HCT116 (cell line): ENCODE results near the gene CTLA4. TPM values are rescaled to one million over a fixed set of nuclear protein-coding genes. Genes with fewer than 3 reads are reported as not detected.

ENCODE experiments used
- ATAC-seq: fragments of 200-7000 bp; cut with Tn5 transposase; 2 replicates; pipeline ENCODE4 v1.9.1; 2020; ENCODE audit warnings: mild to moderate bottlenecking, moderate library complexity
- BruUV-seq: library from RNA; stranded (reverse); fragments of 400-500 nt; replicated peaks from 2 replicates; lab custom pipeline; 2021; lab: Mats Ljungman, UMichigan
- CTCF ChIA-PET: fragments of 300-600 bp; sonication (Branson Sonifier 250); formaldehyde crosslinking; loops from one replicate; lab custom pipeline; 2021; ENCODE audit warnings: antibody characterized with exemption; lab: Charles Lee
- POLR2A ChIA-PET: fragments of 300-600, 350-600 bp; sonication (Branson Sonifier 250); formaldehyde crosslinking; loops from one replicate; lab custom pipeline; 2021; ENCODE audit warnings: antibody characterized with exemption; lab: Charles Lee
- RAD21 ChIA-PET, 2 experiments: fragments of 300-600 bp; sonication (Branson Sonifier 250); formaldehyde crosslinking; loops; one replicate each; lab custom pipeline; 2023; ENCODE audit warnings: low total read pairs in 2 of 2; ENCODE audit not compliant: uncharacterized antibody in 2 of 2, unreplicated experiment in 2 of 2, low non-redundant PET in 1 of 2; lab: Charles Lee
- DNase-seq: peaks from one replicate; pipeline ENCODE4 v3.0.0-alpha.2; 2010; ENCODE audit warnings: low read depth, low spot score
- H2AFZ ChIP-seq: fragments of 200-600 bp; shearing (Covaris generic), sonication (generic); 2 replicates; pipeline ENCODE4 v1.6.1; 2017; ENCODE audit warnings: low read depth, mixed run types, mixed read lengths, antibody characterized with exemption, low read length; ENCODE audit not compliant: poor library complexity, severe bottlenecking
- H3K27ac ChIP-seq: 2 replicates; pipeline ENCODE4 v1.5.1; 2012; ENCODE audit warnings: low read depth, low read length
- H3K27me3 ChIP-seq: fragments of 200-600 bp; sonication (generic); 2 replicates; pipeline ENCODE4 v1.6.1; 2016; ENCODE audit warnings: mixed run types, low read length, mixed read lengths; ENCODE audit not compliant: insufficient read depth
- H3K36me3 ChIP-seq, 2 experiments: fragments of 200-500 bp in 1 of 2; fragments of 200-600 bp in 1 of 2; sonication (Bioruptor generic) in 1 of 2; sonication (generic) in 1 of 2; 2 replicates each; pipeline versions ENCODE4 v1.5.1 to v1.6.1; 2014 to 2016; ENCODE audit warnings: low read length in 2 of 2, inconsistent platforms in 1 of 2, mixed read lengths in 1 of 2, mixed run types in 1 of 2; ENCODE audit not compliant: insufficient read depth in 2 of 2, control insufficient read depth in 1 of 2
- H3K4me1 ChIP-seq, 2 experiments: fragments of 200-600 bp in 1 of 2; sonication (generic) in 1 of 2; 2 replicates each; pipeline versions ENCODE4 v1.5.1 to v1.6.1; 2012 to 2017; ENCODE audit warnings: low read length in 2 of 2, inconsistent platforms in 1 of 2, mild to moderate bottlenecking in 1 of 2, mixed read lengths in 1 of 2, mixed run types in 1 of 2, moderate library complexity in 1 of 2; ENCODE audit not compliant: insufficient read depth in 2 of 2, control insufficient read depth in 1 of 2
- H3K4me2 ChIP-seq: fragments of 200-600 bp; sonication (generic); 2 replicates; pipeline ENCODE4 v1.6.1; 2017; ENCODE audit warnings: mixed run types, low read length, mixed read lengths
- H3K4me3 ChIP-seq, 2 experiments: fragments of 200-600 bp in 1 of 2; sonication (generic) in 1 of 2; replicated peaks in 1 of 2; 2 replicates each; pipeline ENCODE4 v1.5.1; 2011 to 2016; ENCODE audit warnings: low read length in 2 of 2, control low read depth in 1 of 2, low read depth in 1 of 2, mild to moderate bottlenecking in 1 of 2, mixed read lengths in 1 of 2, mixed run types in 1 of 2
- H3K79me2 ChIP-seq: fragments of 200-600 bp; sonication (generic); 2 replicates; pipeline ENCODE4 v1.6.1; 2017; ENCODE audit warnings: mild to moderate bottlenecking, mixed run types, low read length, moderate library complexity, mixed read lengths; ENCODE audit not compliant: insufficient read depth
- H3K9ac ChIP-seq: fragments of 200-600 bp; sonication (generic); 2 replicates; pipeline ENCODE4 v1.6.1; 2016; ENCODE audit warnings: low read length, mixed read lengths
- H3K9me2 ChIP-seq: fragments of 200-600 bp; sonication (generic), shearing (Covaris generic); 2 replicates; pipeline ENCODE4 v1.6.1; 2017; ENCODE audit warnings: mixed run types, mild to moderate bottlenecking, moderate library complexity; ENCODE audit not compliant: insufficient read depth
- H3K9me3 ChIP-seq, 2 experiments: fragments of 200-500 bp in 1 of 2; fragments of 200-600 bp in 1 of 2; sonication (Bioruptor generic) in 1 of 2; sonication (generic) in 1 of 2; 2 replicates each; pipeline ENCODE4 v1.6.1; 2014 to 2017; ENCODE audit warnings: low read length in 2 of 2, mixed read lengths in 2 of 2, inconsistent platforms in 1 of 2, low read depth in 1 of 2, mild to moderate bottlenecking in 1 of 2, mixed run types in 1 of 2, moderate library complexity in 1 of 2; ENCODE audit not compliant: control insufficient read depth in 1 of 2, insufficient read depth in 1 of 2
- H4K20me1 ChIP-seq: fragments of 200-600 bp; sonication (generic), shearing (Covaris generic); 2 replicates; pipeline ENCODE4 v1.6.1; 2017; ENCODE audit warnings: mixed run types, mild to moderate bottlenecking, moderate library complexity; ENCODE audit not compliant: insufficient read depth
- EZH2 ChIP-seq: fragments of 200-600 bp; sonication (generic); IDR thresholded peaks from 2 replicates; pipeline ENCODE4 v1.6.1; 2017; ENCODE audit warnings: antibody characterized with exemption, mixed run types
- EZH2phosphoT487 ChIP-seq: fragments of 200-600 bp; IDR thresholded peaks from 2 replicates; pipeline ENCODE4 v1.6.1; 2018; ENCODE audit warnings: antibody characterized with exemption, borderline replicate concordance
- FOSL1 ChIP-seq: IDR thresholded peaks from 2 replicates; pipeline ENCODE4 v1.6.1; 2012; ENCODE audit warnings: low read depth
- POLR2A ChIP-seq: IDR thresholded peaks from 2 replicates; pipeline ENCODE4 v1.7.0; 2011; ENCODE audit warnings: borderline replicate concordance; ENCODE audit not compliant: insufficient read depth, insufficient read length; ENCODE audit errors: extremely low read depth
- RAD21 ChIP-seq: IDR thresholded peaks from 2 replicates; pipeline ENCODE4 v1.6.1; 2012; ENCODE audit warnings: low read depth, mild to moderate bottlenecking
- SP1 ChIP-seq: IDR thresholded peaks from 2 replicates; pipeline ENCODE4 v1.6.1; 2012; ENCODE audit warnings: low read depth
- ZFX ChIP-seq: fragments of 450-650 bp; IDR thresholded peaks from 2 replicates; pipeline ENCODE4 v1.6.1; 2017
- ZNF274 ChIP-seq: fragments of 200-500 bp; sonication (Bioruptor generic); IDR thresholded peaks from 2 replicates; pipeline ENCODE4 v1.6.1; 2014; ENCODE audit warnings: mild to moderate bottlenecking, low read depth, low read length, inconsistent platforms
- intact Hi-C: fragments of 100-400 bp; cut with micrococcal nuclease; formaldehyde crosslinking; loops from 2 replicates; pipeline ENCODE4 v1.10.0; 2022
- total RNA-seq: library from RNA; stranded (reverse); gene quantifications from one replicate; pipeline ENCODE4 v1.2.1, GENCODE V29; 2021; ENCODE audit not compliant: unreplicated experiment
- TF ChIP-seq, protein P1 (sequence below): IDR thresholded peaks from 2 replicates; pipeline ENCODE4 v1.6.1; 2011; ENCODE audit warnings: mild to moderate bottlenecking, low read length, moderate library complexity; ENCODE audit not compliant: insufficient replicate concordance; ENCODE audit errors: extremely low read depth
- TF ChIP-seq, protein P2 (sequence below): IDR thresholded peaks from 2 replicates; pipeline ENCODE4 v1.6.1; 2012

The CTLA4 gene
- total RNA-seq, 1 experiment from 2014 or later = 0.37 TPM

DNA sequence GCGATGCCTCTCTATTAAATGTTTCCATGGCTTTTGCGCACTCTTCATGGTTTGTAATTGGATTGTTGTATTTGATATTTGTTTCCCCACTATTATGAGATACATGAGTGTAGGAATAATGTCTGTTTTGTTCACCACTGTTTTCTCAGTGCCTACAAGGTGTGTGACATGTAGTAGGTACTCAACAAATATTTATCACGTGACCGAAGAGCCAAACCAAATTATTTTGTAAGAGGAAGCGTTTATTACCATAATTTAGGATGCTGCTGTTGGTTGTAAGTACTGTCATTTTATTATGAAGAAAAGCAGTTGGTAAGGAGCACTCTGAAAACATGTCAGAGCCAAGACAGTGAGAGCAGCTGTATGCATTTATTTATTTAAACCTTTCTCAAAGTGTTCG, 32.2 kb upstream of the CTLA4 start:
- Histone ChIP-seq H3K4me2 (no peak overlapping the region), H3K27ac (no peak overlapping the region), H4K20me1 (no peaks in the 10 kb centered on the region)
- DNase-seq = no peak
- CTCF ChIA-PET = no interaction called here
- TF ChIP-seq SP1 (no peak), FOSL1 (no peak), ZNF274 (no peak), RAD21 (no peak), EZH2 (no peak), EZH2phosphoT487 (no peak), ZFX (no peak), POLR2A (no peak)
- TF ChIP-seq, protein P1, sequence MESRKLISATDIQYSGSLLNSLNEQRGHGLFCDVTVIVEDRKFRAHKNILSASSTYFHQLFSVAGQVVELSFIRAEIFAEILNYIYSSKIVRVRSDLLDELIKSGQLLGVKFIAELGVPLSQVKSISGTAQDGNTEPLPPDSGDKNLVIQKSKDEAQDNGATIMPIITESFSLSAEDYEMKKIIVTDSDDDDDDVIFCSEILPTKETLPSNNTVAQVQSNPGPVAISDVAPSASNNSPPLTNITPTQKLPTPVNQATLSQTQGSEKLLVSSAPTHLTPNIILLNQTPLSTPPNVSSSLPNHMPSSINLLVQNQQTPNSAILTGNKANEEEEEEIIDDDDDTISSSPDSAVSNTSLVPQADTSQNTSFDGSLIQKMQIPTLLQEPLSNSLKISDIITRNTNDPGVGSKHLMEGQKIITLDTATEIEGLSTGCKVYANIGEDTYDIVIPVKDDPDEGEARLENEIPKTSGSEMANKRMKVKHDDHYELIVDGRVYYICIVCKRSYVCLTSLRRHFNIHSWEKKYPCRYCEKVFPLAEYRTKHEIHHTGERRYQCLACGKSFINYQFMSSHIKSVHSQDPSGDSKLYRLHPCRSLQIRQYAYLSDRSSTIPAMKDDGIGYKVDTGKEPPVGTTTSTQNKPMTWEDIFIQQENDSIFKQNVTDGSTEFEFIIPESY = no peak
- TF ChIP-seq, protein P2, sequence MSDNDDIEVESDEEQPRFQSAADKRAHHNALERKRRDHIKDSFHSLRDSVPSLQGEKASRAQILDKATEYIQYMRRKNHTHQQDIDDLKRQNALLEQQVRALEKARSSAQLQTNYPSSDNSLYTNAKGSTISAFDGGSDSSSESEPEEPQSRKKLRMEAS = no peak
- TF ChIP-seq, all 23 proteins: peak for 0
- intact Hi-C loops = no loop called here
- H3K4me1 ChIP-seq = no peaks in the 10 kb centered on the region
- no peaks in the 10 kb centered on the region for H3K36me3 ChIP-seq
- no TSS peak for BruUV-seq
- no peak overlapping the region for H2AFZ ChIP-seq
- no peaks in the 10 kb centered on the region for H3K9me2 ChIP-seq
- H3K9me3 ChIP-seq = no peaks in the 10 kb centered on the region
- no peak overlapping the region for H3K9ac ChIP-seq
- RAD21 ChIA-PET = no interaction called here
- no peaks in the 10 kb centered on the region for H3K79me2 ChIP-seq
- ATAC-seq = no peak
- no peak overlapping the region for H3K4me3 ChIP-seq
- POLR2A ChIA-PET = no interaction called here
- no peaks in the 10 kb centered on the region for H3K27me3 ChIP-seq
